Transverse colon (tissue), 4 donors: ENCODE data around the gene PSKH1.

ENCODE experiments used
- CTCF ChIP-seq, 5 experiments: fragments of 200-600 bp in 3 of 5; fragments of 450-650 bp in 2 of 5; sonication (generic) in 3 of 5; IDR thresholded peaks; 1 replicate in 2 of 5; 2 replicates in 3 of 5; pipeline ENCODE4 v1.5.1; 2016 to 2017; ENCODE audit warnings: antibody characterized with exemption in 5 of 5, inconsistent platforms in 3 of 5, mild to moderate bottlenecking in 2 of 5, moderate library complexity in 1 of 5
- EP300 ChIP-seq: sonication (generic); formaldehyde crosslinking; IDR thresholded peaks from one replicate; pipeline ENCODE4 v1.6.1; 2017; ENCODE audit warnings: antibody characterized with exemption, low read depth
- POLR2A ChIP-seq: fragments of 450-650 bp; IDR thresholded peaks from one replicate; pipeline ENCODE4 v1.6.1; 2016; ENCODE audit warnings: antibody characterized with exemption, mild to moderate bottlenecking, moderate library complexity
- POLR2AphosphoS5 ChIP-seq, 3 donors: sonication (generic); formaldehyde crosslinking; IDR thresholded peaks; one replicate each; pipeline ENCODE4 v1.6.1; 2016; ENCODE audit warnings: antibody characterized with exemption in 3 of 3

GRCh38 chr16:67862623-67863583 is 30.2 kb upstream of the PSKH1 start:
- TF ChIP-seq POLR2AphosphoS5 (IDR thresholded peaks at IDR 0.05) (no peak), CTCF (IDR thresholded peaks at IDR 0.05) (no peak), POLR2A (no peak), EP300 (no peak)
